GM18951 (cell line): ENCODE results near the gene APOBEC2.
A peak's percentile ranks its signal among the peaks of the same experiment; 100 is the strongest.

ENCODE experiments used
- POLR2A ChIP-seq: IDR thresholded peaks from 4 replicates; pipeline ENCODE4 v1.6.1; 2011; ENCODE audit warnings: mild to moderate bottlenecking; ENCODE audit not compliant: insufficient read length, insufficient read depth; ENCODE audit errors: extremely low read depth
- in situ Hi-C: fragments of 300-500 bp; cut with MboI; formaldehyde crosslinking; loops from one replicate; pipeline ENCODE4 v1.12.0; 2022; ENCODE audit warnings: low sequenced_read_pairs, mixed read lengths, inconsistent platforms; ENCODE audit not compliant: unreplicated experiment

APOBEC2 gene

GRCh38 chr6:41027799-41028560, 25.0 kb upstream of the APOBEC2 start:
- TF ChIP-seq POLR2A, result peak; percentile 52
- in situ Hi-C loops, result no loop called here

GRCh38 chr6:41028561-41029412, 24.2 kb upstream of the APOBEC2 start:
- in situ Hi-C loops, result no loop called here
- TF ChIP-seq POLR2A, result no peak

DNA sequence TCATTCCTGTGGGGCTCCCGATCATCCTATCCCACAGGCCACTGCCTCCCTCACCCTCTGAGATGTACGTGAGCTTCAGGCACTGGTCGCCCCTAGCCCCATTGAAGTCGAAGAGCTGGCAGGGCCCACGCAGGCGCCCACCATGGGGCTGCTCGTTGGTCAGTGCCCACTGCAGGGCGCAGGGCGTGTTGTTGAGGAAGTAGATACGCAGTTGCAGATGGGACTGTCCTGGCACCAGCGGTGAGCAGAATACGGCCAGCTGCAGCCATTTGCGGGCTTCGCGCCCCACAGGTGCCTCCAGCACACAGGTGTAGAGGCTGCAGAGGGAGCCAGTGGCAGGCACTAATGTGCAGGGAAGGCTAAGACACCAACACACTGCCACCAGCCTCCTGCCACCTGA, 20.2 kb upstream of the APOBEC2 start:
- no peak for TF ChIP-seq POLR2A
- in situ Hi-C loops, result no loop called here

- TF ChIP-seq POLR2A, result no peak
- in situ Hi-C loops, result no loop called here
Measured at GRCh38 chr6:41033776-41034175, 19.2 kb upstream of the APOBEC2 start.

- in situ Hi-C loops, result no loop called here
Measured at GRCh38 chr6:41036186-41036585, 16.8 kb upstream of the APOBEC2 start.

DNA sequence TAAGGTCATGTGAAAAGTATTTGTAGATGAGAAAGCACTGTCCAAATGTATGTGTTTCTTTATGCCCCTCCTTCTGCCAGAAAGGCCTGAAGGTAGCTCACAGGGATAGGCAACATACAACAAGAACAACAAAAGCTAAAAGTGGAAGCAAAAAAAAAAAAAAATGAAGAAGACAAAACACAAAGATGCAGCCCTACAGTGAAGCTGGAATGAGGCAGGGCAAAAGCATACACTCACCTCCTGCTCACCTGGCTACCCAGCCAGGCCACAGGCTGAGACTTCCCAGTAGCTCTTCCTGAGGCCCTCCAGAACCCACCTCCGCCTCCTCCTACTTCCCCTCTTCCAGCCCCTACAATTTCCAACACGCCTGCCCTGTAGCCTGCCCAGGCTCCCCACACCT, 16.4 kb upstream of the APOBEC2 start:
- in situ Hi-C loops, result no loop called here
- no peak for TF ChIP-seq POLR2A

More at GRCh38 chr6:41036186-41036585, 16.8 kb upstream of the APOBEC2 start:
- TF ChIP-seq POLR2A, result no peak

DNA sequence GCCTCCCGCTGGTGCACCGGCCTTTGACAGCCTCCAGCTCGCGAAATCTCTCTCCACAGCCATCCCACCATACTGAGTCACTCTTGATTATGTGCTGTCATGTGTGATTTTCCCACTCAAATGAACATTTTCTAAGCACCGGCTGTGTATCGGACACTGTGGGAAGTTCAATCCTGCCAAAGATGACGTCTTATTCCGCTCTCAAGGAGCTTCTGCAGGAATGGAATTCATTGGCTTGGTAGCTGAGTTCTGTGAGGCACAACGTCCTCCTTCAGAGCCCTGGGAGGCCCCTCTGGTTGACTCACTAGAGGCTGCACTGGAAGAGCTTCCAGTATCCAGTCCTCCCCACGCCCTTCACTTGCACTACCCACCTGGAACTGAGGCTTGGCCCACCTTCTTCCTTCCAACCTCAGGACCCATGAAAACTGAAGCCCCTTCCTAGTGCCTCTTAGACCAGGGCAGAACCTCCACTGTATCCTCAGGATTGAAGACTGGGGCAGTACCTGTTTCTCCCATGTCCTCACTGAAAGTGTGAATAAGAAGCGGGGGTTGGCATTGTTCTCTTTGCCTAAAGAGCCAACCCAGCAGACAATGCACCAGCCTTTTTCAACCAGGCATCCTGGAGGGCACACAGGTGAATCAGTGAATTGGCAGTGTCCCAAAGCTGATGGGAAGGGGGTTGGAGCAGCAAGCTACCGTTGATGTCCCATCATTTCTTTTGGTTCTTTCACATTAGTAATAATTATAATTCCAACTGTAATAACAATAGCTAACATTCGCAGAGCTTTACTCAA, 15.7 kb upstream of the APOBEC2 start:
- TF ChIP-seq POLR2A, result no peak
- in situ Hi-C loops, result no loop called here

DNA sequence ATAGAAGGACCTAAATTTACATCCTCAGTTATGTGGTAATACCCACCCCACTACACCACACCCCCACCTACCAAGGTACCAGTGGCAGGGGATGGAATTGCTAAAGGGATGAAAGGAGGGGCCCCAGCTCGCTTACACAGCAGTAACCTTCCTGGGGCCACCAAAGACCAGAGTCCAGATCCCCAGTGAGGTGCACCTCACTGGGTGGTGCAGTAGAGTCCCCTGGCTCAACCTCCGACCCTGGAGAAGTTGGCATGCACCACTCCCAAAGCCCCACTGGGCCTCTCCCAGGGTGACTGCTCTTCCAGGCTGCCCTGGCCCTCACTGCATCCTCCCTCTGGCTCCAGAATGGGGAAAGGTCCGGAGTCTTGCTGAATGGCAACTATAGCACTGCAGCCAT, 14.8 kb upstream of the APOBEC2 start:
- TF ChIP-seq POLR2A, result no peak
- in situ Hi-C loops, result no loop called here

DNA sequence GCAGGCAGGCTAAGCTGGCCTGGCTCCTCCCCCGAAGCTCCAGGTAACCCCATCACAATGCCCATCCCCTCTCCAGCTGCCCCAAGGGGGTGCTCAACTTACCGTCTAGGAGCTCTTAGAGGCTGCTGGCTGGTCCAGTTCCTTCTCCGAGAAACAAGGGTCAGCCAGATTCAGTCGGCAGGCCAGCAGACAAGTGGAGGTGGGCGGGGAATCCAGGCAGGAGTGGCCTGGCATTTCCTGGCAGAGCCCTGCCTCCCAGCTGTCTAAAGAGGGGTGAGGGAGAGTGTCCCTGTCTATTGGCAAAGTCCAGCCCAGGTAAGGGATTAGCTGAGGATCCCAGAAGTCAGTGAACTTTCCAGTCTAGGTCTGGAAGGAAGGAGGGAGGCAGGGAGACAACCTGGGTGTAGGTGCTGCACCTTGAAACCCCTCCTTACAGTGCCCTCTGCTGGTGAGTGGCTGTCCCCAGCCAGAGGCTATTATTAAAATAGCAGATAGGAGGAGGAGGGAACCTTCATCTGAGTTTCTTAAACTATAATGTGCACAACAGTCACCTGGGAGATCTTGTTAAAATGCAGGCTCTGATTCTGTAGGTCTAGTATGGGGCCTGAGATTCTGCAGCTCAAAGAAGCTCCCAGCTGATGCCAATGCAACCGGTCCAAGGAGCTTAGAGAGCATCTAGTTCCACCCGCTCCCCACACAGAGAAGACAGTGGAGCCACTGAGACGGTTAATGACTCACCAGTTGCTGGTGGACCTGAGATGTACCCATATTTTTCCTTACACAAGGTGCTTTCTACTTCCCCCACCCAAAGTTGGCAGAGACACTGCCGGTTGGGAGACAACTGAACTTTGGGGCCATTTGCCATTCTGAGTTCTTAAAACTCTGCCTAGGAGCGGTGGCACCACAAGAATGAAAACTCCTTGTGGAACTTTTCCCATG, 13.7 kb upstream of the APOBEC2 start, which contains the start of gene UNC5CL:
TSS of gene UNC5CL (minus strand) at position 162 of the 939 bp plus-strand sequence. CDS start 4,147 bp downstream, outside the sequence.
- TF ChIP-seq POLR2A, result no peak
- in situ Hi-C loops, result no loop called here

DNA sequence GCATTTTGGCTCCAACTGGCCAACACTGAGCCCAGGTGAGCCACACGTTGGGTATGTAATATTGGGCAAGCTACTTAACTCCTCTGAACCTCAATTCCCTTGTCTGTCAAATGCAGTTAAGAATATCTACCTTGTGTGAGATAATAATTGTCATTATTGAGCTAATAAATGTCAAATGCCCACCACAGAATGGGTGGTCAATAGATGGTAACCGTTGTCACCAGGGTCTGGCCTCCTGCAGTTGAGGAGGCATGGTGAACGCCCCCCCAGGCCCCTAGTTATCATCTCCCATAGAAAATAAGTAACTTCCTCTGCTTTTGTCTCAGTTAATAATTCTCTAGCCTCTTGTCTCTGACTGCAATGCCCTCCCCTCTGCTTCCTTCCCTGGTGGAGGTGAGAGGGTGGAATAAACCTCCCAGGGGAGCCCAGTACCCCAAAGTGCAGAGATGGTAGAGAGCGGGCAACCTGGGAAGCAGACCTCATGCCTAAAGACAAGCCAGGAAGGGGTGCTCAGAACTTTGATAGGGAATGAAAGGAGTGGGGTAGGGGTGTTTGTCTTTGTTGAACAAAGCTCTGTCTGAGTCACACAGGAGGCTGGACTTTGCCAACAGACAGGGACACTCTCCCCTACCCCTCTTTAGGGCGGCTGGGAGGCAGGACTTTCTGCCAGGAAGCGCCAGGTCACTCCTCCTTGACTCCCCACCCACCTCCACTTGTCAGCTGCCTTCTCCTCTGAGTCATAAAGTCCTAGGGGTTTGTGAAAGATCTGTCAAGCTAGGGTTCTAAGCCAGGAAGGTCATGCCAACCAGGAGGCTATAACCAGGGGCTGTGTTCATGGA, 12.7 kb upstream of the APOBEC2 start:
- TF ChIP-seq POLR2A, result no peak
- in situ Hi-C loops, result no loop called here

GRCh38 chr6:41040940-41041536, 12.0 kb upstream of the APOBEC2 start:
- in situ Hi-C loops, result no loop called here
- TF ChIP-seq POLR2A, result no peak
